ENCODE results near the gene LAMA3.

The LAMA3 gene

DNA sequence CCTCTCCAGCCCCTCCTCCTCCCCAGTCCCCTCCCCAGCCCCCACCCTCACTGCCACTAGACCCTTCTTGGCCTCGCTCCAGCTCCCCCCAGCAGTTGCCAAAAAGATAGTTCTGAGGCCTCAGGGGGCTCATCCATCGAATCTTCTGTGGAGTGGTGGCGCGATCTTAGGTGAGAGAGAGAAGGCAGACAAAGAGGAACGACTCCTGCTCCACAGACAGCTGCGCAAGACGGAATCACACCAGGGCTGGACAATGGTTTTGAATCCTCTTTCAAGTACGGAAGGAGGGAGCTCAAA, 68.1 kb downstream of the LAMA3 start:
- H3K9me2 ChIP-seq (replicated peaks; ENCODE audit: low read depth, low read length): no peaks in the 10 kb centered on the region
- H3K79me2 ChIP-seq (ENCODE audit: insufficient read depth, low read length): no peaks in the 10 kb centered on the region
- H3F3A ChIP-seq (ENCODE audit: low read depth): no peaks in the 10 kb centered on the region
- no peak overlapping the region for H3K4me3 ChIP-seq (ENCODE audit: low read length, poor library complexity, severe bottlenecking)
- no peaks in the 10 kb centered on the region for H3K9me3 ChIP-seq (ENCODE audit: insufficient read depth, low read depth, low read length)
- H3K36me3 ChIP-seq (ENCODE audit: insufficient read depth, low read length): no peaks in the 10 kb centered on the region
- H3K4me1 ChIP-seq (ENCODE audit: insufficient read depth, low read length, poor library complexity, severe bottlenecking): no peaks in the 10 kb centered on the region
- H3K27me3 ChIP-seq (ENCODE audit: insufficient read depth, low read length, poor library complexity, severe bottlenecking): no peaks in the 10 kb centered on the region
- H3K4me2 ChIP-seq (ENCODE audit: low read depth, low read length, poor library complexity, severe bottlenecking): no peak overlapping the region
- no peak overlapping the region for H3K9ac ChIP-seq (ENCODE audit: low read depth, low read length, poor library complexity, severe bottlenecking)
- TF ChIP-seq, protein P1, sequence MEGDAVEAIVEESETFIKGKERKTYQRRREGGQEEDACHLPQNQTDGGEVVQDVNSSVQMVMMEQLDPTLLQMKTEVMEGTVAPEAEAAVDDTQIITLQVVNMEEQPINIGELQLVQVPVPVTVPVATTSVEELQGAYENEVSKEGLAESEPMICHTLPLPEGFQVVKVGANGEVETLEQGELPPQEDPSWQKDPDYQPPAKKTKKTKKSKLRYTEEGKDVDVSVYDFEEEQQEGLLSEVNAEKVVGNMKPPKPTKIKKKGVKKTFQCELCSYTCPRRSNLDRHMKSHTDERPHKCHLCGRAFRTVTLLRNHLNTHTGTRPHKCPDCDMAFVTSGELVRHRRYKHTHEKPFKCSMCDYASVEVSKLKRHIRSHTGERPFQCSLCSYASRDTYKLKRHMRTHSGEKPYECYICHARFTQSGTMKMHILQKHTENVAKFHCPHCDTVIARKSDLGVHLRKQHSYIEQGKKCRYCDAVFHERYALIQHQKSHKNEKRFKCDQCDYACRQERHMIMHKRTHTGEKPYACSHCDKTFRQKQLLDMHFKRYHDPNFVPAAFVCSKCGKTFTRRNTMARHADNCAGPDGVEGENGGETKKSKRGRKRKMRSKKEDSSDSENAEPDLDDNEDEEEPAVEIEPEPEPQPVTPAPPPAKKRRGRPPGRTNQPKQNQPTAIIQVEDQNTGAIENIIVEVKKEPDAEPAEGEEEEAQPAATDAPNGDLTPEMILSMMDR (conservative IDR thresholded peaks at IDR 0.05; ENCODE audit: low read length): no peak
- TF ChIP-seq EZH2phosphoT487 (IDR thresholded peaks at IDR 0.05; ENCODE audit: borderline replicate concordance): no peak
- no peak overlapping the region for H2AFZ ChIP-seq (ENCODE audit: low read length)
- no peaks in the 10 kb centered on the region for H4K20me1 ChIP-seq (ENCODE audit: insufficient read depth, low read length, poor library complexity, severe bottlenecking)

DNA sequence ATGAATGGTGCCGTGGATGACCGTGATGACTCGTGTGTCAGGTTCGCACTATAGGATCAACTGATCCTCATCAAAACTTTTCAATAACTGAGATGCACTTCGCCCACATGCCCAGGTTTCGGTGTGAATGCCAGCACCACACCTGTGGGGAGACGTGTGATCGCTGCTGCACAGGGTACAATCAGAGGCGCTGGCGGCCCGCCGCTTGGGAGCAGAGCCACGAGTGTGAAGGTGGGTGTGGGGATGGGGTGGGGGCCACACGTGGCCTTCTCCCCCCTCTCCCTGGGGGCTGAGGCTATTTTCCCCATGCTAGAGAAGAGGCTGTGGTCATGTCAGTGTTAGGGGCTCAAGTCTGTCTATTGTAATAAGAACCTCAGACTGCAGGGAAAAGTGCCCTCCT, 69.0 kb downstream of the LAMA3 start:
- Histone ChIP-seq H3K4me1 (ENCODE audit: insufficient read depth, low read length, poor library complexity, severe bottlenecking) (no peaks in the 10 kb centered on the region), H3K9me2 (replicated peaks; ENCODE audit: low read depth, low read length) (no peaks in the 10 kb centered on the region), H3K36me3 (ENCODE audit: insufficient read depth, low read length) (no peaks in the 10 kb centered on the region), H3F3A (ENCODE audit: low read depth) (no peaks in the 10 kb centered on the region), H2AFZ (ENCODE audit: low read length) (no peak overlapping the region), H3K9ac (ENCODE audit: low read depth, low read length, poor library complexity, severe bottlenecking) (no peak overlapping the region), H3K4me2 (ENCODE audit: low read depth, low read length, poor library complexity, severe bottlenecking) (no peak overlapping the region), H3K27me3 (ENCODE audit: insufficient read depth, low read length, poor library complexity, severe bottlenecking) (no peaks in the 10 kb centered on the region), H3K9me3 (ENCODE audit: insufficient read depth, low read depth, low read length) (no peaks in the 10 kb centered on the region), H3K4me3 (ENCODE audit: low read length, poor library complexity, severe bottlenecking) (no peak overlapping the region), H3K79me2 (ENCODE audit: insufficient read depth, low read length) (no peaks in the 10 kb centered on the region), H4K20me1 (ENCODE audit: insufficient read depth, low read length, poor library complexity, severe bottlenecking) (no peaks in the 10 kb centered on the region)
- TF ChIP-seq, protein P1 (conservative IDR thresholded peaks at IDR 0.05; ENCODE audit: low read length): no peak
- TF ChIP-seq EZH2phosphoT487 (IDR thresholded peaks at IDR 0.05; ENCODE audit: borderline replicate concordance): no peak

DNA sequence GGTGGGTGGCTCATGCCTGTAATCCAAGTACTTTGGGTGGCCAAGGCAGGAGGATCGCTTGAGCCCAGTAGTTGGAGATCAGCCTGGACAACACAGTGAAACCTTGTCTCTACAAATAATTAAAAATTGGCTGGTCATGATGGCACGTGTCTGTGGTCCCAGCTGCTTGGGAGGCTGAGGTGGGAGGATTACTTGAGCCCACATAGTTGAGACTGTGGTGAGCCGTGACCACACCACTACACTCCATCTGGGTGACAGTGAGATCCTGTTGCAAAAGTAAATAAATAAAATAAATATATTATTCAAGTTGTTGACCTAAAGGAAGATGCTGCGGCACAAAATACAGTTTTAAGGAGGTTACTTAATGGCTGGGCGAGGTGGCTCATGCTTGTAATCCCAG, 72.7 kb downstream of the LAMA3 start:
- Histone ChIP-seq H3K27me3 (ENCODE audit: insufficient read depth, low read length, poor library complexity, severe bottlenecking) (no peaks in the 10 kb centered on the region), H3K9me3 (ENCODE audit: insufficient read depth, low read depth, low read length) (no peaks in the 10 kb centered on the region), H3K9me2 (replicated peaks; ENCODE audit: low read depth, low read length) (no peaks in the 10 kb centered on the region), H4K20me1 (ENCODE audit: insufficient read depth, low read length, poor library complexity, severe bottlenecking) (no peaks in the 10 kb centered on the region), H3K4me2 (ENCODE audit: low read depth, low read length, poor library complexity, severe bottlenecking) (no peak overlapping the region), H3K36me3 (ENCODE audit: insufficient read depth, low read length) (no peaks in the 10 kb centered on the region), H3K79me2 (ENCODE audit: insufficient read depth, low read length) (no peaks in the 10 kb centered on the region), H3K9ac (ENCODE audit: low read depth, low read length, poor library complexity, severe bottlenecking) (no peak overlapping the region), H3K4me3 (ENCODE audit: low read length, poor library complexity, severe bottlenecking) (no peak overlapping the region), H3F3A (ENCODE audit: low read depth) (no peaks in the 10 kb centered on the region), H3K4me1 (ENCODE audit: insufficient read depth, low read length, poor library complexity, severe bottlenecking) (no peaks in the 10 kb centered on the region), H2AFZ (ENCODE audit: low read length) (no peak overlapping the region)
- no peak for TF ChIP-seq EZH2phosphoT487 (IDR thresholded peaks at IDR 0.05; ENCODE audit: borderline replicate concordance)
- TF ChIP-seq, protein P1 (conservative IDR thresholded peaks at IDR 0.05; ENCODE audit: low read length): no peak

Measured in Loucy (cell line).